T-helper 17 cell (primary cell): ENCODE results near the gene WDR48. TPM values are rescaled to one million over a fixed set of nuclear protein-coding genes. Genes with fewer than 3 reads are reported as not detected.

Experiments used
- ATAC-seq: fragments of 150-1000 bp; cut with Tn5 transposase; 2 replicates; pipeline ENCODE4 v1.10.0; 2021; ENCODE audit warnings: mild to moderate bottlenecking, moderate library complexity
- DNase-seq, 3 donors: peaks; one replicate each; pipeline versions ENCODE4 v3.0.0 to v3.0.0-alpha.2; 2020 to 2021
- H3K9me3 ChIP-seq: one replicate; pipeline ENCODE4 v1.7.0; 2013; ENCODE audit warnings: low read length, mild to moderate bottlenecking; ENCODE audit not compliant: control insufficient read depth, poor library complexity, severe bottlenecking
- H3K27ac Mint-ChIP-seq: one replicate; pipeline ENCODE4 v1.8.0; 2022; ENCODE audit warnings: mild to moderate bottlenecking, moderate library complexity, mixed read lengths
- H3K27me3 Mint-ChIP-seq: one replicate; pipeline ENCODE4 v1.8.0; 2022; ENCODE audit warnings: mixed read lengths
- H3K36me3 Mint-ChIP-seq: one replicate; pipeline ENCODE4 v1.8.0; 2022; ENCODE audit warnings: low read depth, mixed read lengths
- H3K4me1 Mint-ChIP-seq: one replicate; pipeline ENCODE4 v1.8.0; 2022; ENCODE audit warnings: mild to moderate bottlenecking, mixed read lengths
- H3K4me3 Mint-ChIP-seq: one replicate; pipeline ENCODE4 v1.8.0; 2022; ENCODE audit warnings: mild to moderate bottlenecking, moderate library complexity, mixed read lengths
- total RNA-seq, 4 donors: library from RNA in 2 of 4; stranded (reverse) in 2 of 4; gene quantifications; one replicate each; pipeline ENCODE4 v1.2.3 and lab custom pipeline; 2022 to 2026

WDR48 gene
- total RNA-seq, 2 donors from 2014 or later: 102 to 107 TPM

DNA sequence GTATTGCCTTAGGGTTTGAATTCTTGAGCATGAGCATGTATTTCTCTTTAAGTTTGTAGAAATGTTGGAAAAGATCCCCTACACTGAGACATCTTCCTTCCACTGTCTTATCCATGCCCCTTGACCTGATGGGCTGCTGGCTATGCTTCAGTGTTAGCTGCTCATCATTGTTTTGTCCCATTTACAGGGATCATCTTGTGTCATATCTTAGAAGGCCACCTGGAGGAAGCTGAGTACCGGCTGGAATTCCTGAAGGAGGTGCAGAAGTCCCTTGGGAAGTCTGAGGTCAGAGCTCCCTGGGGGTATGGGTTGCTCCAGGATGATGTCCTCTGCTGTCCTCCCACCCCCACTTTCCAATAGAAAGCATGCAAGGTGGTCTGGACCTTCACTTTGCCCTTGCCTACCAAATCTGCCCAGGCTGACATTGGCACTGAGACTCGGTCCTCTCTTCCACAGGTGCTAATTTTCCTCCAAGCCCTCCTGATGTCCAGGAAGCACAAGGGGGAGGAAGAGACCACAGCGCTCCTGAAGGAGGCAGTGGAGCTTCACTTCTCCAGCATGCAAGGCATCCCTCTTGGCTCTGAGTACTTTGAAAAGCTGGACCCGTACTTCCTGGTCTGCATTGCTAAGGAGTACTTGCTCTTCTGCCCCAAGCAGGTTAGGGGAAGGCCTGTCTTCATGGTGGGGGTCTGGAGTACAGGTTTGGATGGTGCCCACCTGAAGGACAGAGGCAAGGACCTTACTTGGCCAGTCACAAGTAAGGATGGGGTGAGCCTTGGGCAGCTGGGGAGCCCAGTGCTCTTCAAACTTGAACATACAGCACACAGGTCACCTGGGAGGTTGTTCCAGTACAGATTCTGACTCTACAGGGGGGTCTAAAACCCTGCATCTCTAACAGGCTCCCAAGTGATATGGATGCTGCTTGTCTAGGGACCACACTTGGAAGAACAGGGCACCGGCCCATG is 73.3 kb downstream of the WDR48 start:
- Mint-ChIP-seq H3K36me3 (no peaks in the 10 kb centered on the region), H3K27me3 (no peaks in the 10 kb centered on the region), H3K4me3 (no peak overlapping the region), H3K4me1 (peaks cover 23% of the 10 kb centered on the region), H3K27ac (no peak overlapping the region)
- DNase-seq (no peak), ATAC-seq (no peak)
- no peaks in the 10 kb centered on the region for H3K9me3 ChIP-seq

DNA sequence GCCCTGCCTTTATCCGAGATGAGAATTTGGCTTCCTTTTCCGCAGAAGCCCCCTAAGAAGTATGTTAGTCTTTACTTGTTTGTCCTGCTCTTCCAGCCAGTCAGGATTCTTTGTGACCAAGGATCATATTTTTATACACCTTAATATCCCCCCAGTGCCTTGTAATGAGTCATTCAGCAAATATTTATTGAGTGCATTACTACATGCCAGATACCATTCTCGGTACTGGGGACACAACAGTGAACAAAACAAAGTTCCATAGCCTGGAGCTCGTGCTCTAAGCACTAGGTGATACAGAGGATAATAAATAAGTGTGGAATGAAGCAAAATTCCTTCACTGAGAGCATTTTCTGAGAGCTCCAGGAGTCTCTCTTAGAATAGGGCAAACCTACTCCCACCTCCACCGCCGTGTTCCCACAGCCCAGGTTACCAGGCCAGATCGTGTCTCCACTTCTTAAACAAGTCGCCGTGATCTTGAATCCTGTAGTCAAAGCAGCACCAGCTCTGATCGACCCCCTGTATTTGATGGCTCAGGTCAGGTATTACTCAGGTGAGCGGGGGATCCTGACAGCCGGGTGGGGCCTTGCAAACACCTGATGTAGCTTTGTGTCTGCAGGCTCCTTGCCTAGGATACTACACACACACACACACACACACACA is 74.2 kb downstream of the WDR48 start:
- no peaks in the 10 kb centered on the region for H3K9me3 ChIP-seq
- Mint-ChIP-seq H3K27ac (no peak overlapping the region), H3K4me3 (no peak overlapping the region), H3K27me3 (no peaks in the 10 kb centered on the region), H3K4me1 (peaks cover 25% of the 10 kb centered on the region), H3K36me3 (no peaks in the 10 kb centered on the region)
- DNase-seq (no peak), ATAC-seq (no peak)

DNA sequence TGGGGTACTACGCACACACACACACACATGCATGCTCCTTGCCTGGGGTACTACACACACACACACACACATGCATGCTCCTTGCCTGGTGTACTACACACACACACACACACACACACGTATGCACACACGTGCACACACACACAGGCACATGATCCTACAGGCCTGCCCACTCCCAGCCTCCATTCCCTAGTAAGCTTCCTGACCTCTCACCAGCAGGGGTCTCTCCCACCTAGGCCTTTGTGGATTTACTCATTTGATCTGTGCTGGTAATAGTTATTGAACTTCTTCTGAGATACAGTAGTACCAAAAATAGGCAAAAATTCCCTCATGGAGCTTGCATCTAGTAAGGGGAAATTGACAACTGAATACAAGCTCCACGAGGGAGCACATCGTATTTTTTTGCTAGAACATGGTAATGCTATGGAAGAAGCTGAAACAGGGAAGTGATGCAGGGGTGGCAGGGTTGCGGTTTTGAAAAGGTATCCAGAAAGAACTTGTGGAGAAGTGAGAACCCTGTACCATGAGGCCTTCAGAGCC is 74.8 kb downstream of the WDR48 start:
- Mint-ChIP-seq H3K27ac (no peak overlapping the region), H3K4me1 (peaks cover 31% of the 10 kb centered on the region), H3K27me3 (no peaks in the 10 kb centered on the region), H3K36me3 (no peaks in the 10 kb centered on the region), H3K4me3 (no peak overlapping the region)
- ATAC-seq (peak; percentile 44), DNase-seq (no peak)
- H3K9me3 ChIP-seq: no peaks in the 10 kb centered on the region

DNA sequence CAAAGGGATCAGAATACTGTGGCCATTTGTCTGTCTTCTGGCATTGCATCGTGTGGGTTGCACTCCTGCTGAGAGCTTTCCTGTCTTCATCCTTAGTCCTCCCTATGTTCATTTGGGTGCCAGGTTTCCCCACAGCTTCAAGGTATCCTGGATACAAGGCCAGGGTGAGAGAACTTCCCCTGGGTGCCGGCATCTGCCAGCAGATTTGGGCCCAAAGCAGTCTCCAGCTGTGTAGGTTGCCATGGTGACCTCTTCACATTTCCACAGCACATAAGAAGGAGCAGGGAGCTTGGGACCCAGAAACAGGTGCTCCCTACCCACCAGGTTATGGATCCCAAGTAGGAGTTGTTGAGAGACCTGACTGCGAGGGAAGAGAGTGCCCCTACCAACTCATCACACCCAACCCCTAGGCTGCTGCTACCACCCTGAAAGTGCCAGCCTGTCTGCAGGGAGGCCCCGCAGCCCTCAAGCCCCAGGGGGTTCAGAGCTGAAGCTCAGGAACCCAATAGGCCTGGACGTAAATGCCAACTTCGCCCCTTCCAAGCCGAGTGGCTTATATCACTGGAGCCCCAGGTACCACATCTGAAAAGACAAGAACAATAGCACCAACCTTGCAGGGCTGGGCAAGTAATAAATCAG is 75.6 kb downstream of the WDR48 start:
- Mint-ChIP-seq H3K27me3 (no peaks in the 10 kb centered on the region), H3K4me1 (peaks cover 32% of the 10 kb centered on the region), H3K36me3 (no peaks in the 10 kb centered on the region), H3K27ac (peak overlapping the region; percentile 47), H3K4me3 (peak overlapping the region; percentile 71)
- H3K9me3 ChIP-seq: no peaks in the 10 kb centered on the region
- ATAC-seq: no peak
- no peak for DNase-seq

DNA sequence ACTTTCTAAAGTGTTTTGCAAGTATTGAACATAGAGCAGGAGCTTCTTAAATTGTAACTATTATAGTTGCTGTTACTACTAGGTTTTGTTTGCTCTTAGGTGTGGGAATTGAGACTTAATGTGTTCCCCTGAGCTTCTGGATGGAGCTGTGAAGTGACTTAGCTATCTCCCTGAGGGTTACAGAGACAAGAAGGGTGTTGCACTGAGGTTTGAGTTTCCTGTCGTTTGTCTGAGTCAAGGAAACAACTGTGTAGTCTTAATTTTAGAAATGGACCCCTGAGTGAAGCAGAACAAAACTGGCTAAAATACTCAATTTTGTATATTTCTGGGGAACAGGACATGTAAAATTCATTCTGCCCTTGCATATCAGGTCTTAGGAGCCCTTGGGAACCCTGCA is 76.1 kb downstream of the WDR48 start:
- Mint-ChIP-seq H3K27me3 (no peaks in the 10 kb centered on the region), H3K36me3 (no peaks in the 10 kb centered on the region), H3K4me3 (no peak overlapping the region), H3K27ac (peak overlapping the region; percentile 47), H3K4me1 (peaks cover 34% of the 10 kb centered on the region)
- H3K9me3 ChIP-seq: no peaks in the 10 kb centered on the region
- no peak for DNase-seq
- peak; percentile 46 for ATAC-seq

DNA sequence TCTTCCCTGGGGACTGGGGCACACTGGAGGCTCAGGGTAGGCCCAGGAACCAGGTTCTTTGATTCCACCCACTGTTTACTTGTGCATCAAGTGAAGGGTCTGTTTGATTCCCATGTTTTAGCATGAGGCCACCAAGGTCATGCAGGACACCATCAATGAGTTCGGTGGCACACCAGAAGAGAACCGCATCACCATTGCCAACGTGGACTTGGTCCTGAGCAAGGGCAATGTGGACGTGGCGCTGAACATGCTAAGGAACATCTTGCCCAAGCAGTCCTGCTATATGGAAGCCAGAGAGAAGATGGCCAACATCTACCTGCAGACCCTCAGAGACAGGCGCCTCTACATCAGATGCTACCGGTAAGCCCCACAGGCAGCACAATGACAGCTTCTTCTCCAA is 77.1 kb downstream of the WDR48 start:
- Mint-ChIP-seq H3K27ac (no peak overlapping the region), H3K36me3 (no peaks in the 10 kb centered on the region), H3K27me3 (no peaks in the 10 kb centered on the region), H3K4me3 (no peak overlapping the region), H3K4me1 (peaks cover 37% of the 10 kb centered on the region)
- H3K9me3 ChIP-seq: no peaks in the 10 kb centered on the region
- DNase-seq (no peak), ATAC-seq (no peak)

DNA sequence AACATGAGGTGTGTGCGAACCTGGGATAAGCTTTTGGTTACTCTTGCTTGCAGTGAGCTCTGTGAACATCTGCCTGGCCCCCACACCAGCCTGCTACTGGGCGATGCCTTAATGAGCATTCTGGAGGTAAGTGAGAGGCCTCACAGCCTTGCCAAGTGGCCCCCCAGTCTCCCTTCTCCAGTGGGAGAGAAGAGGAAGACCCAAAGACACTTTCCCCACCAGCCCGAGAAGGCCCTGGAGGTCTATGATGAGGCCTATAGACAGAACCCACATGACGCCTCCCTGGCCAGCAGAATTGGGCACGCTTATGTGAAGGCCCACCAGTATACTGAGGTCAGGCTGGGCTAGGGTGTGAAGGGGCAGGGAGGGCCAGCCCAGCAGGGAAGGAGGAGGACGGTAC is 78.2 kb downstream of the WDR48 start:
- H3K27me3 Mint-ChIP-seq: no peaks in the 10 kb centered on the region
- DNase-seq (no peak), ATAC-seq (no peak)
- no peaks in the 10 kb centered on the region for H3K36me3 Mint-ChIP-seq
- no peaks in the 10 kb centered on the region for H3K9me3 ChIP-seq
- no peak overlapping the region for H3K4me3 Mint-ChIP-seq
- peaks cover 39% of the 10 kb centered on the region for H3K4me1 Mint-ChIP-seq
- no peak overlapping the region for H3K27ac Mint-ChIP-seq

DNA sequence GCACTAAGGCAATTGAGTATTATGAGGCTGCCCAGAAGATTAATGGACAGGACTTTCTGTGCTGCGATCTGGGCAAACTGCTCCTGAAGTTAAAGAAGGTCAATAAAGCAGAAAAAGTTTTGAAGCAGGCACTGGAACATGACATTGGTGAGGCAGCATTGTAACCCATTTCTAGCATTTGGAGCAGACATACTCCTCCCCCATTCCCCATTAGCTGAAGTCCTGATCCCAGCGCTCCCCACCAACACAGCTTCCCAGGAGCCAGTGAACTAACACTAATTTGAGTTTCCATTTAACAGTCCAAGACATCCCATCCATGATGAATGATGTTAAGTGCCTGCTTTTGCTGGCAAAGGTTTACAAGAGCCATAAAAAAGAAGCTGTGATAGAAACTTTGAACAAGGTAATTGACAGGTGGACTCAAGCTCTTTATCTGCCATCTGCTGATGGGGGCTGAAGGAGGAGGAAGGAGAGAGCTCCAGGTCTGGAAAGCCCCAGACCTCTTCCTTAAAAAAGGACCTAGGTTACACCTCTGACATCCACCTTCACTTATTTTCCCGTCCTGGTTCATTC is 79.0 kb downstream of the WDR48 start:
- ATAC-seq: no peak
- Mint-ChIP-seq H3K4me3 (peak overlapping the region; percentile 25), H3K27me3 (no peaks in the 10 kb centered on the region), H3K4me1 (peaks cover 43% of the 10 kb centered on the region), H3K27ac (peak overlapping the region; percentile 39), H3K36me3 (no peaks in the 10 kb centered on the region)
- H3K9me3 ChIP-seq: no peaks in the 10 kb centered on the region
- DNase-seq: no peak

DNA sequence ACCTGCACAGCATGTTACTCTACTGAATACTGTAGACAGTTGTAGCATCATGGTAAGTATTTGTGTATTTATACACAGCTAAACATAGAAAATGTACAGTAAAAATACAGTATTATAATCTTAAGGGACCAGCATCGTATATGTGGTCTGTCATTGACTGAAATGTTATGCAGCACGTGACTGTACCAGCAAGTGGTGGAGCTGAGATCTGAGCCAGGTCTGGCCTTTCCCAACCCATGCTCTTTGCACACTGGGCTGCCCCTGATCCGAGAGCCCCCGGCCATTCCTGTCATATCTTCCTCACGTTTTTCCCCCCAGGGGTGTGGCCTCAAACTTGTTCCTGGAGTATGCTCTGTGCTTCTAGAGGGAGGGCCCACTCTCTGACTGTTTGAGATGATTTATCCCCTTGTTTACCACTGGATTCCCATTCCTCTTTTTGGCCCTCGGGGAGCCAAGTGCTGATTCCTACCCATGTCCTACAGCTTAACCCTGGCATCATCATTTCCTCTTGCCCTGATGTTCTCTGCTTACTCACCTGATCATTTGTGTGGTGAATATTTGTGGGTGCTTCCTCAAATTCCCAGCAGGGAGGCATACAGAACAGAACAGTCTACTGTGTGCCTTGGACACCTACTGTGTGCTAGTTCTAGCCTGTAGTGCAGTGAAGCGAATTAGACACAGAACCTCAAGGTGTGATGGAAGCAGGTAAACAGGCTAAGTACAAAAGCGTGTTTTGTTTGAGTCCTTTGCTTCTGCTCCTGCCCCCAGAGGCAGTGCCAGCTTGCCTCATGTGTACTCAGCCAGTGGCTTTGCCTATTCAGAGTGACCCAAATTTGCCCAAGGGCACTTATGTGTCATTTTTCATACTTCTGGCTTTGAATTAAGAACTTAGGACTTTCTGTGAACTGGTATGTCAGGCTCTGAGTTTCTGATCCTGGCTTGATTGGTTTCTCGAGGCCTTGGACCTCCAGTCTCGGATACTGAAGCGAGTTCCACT is 80.6 kb downstream of the WDR48 start:
- peaks cover 41% of the 10 kb centered on the region for H3K4me1 Mint-ChIP-seq
- H3K27me3 Mint-ChIP-seq: no peaks in the 10 kb centered on the region
- H3K4me3 Mint-ChIP-seq: no peak overlapping the region
- no peaks in the 10 kb centered on the region for H3K36me3 Mint-ChIP-seq
- ATAC-seq (no peak), DNase-seq (no peak)
- H3K27ac Mint-ChIP-seq: no peak overlapping the region
- no peaks in the 10 kb centered on the region for H3K9me3 ChIP-seq

DNA sequence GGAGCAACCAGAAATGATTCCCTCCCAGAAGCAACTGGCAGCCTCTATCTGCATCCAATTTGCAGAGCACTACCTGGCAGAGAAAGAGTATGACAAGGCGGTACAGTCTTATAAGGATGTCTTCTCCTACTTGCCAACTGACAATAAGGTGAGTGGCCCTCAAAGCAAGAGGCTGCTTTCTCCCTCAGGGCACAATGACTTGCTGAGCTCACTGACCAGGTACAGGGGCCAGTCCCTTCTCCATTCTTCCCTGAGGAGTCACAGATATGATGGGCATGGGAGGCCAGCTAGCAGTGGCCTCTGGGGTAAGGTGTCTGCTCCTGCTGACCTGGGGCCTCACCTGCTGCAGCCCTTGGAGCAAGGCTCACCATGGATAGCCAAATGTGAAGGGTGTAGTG is 81.3 kb downstream of the WDR48 start:
- H3K4me3 Mint-ChIP-seq: no peak overlapping the region
- peaks cover 34% of the 10 kb centered on the region for H3K4me1 Mint-ChIP-seq
- H3K9me3 ChIP-seq: no peaks in the 10 kb centered on the region
- H3K27me3 Mint-ChIP-seq: no peaks in the 10 kb centered on the region
- ATAC-seq (no peak), DNase-seq (no peak)
- H3K36me3 Mint-ChIP-seq: peaks cover 2% of the 10 kb centered on the region
- peak overlapping the region; percentile 73 for H3K27ac Mint-ChIP-seq

DNA sequence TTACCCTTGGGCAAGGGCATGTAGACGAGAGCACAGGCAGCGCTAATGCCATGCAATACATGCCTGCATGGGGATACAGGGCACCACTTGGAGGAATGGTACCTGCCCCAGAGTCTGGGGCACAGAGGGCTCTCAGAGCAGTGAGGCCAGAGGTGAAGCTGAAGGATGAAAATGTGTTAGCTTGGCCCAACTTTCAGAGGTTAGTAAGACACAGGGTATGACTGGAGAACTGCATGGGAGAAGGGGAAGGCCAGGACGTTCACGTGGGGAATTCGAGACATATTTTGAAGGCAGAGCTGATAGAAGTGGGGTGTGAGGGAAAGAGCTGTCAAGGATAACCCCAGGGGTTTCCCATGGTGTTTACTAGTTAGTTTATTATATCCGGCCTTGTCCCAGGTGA is 82.0 kb downstream of the WDR48 start:
- H3K4me3 Mint-ChIP-seq: no peak overlapping the region
- peaks cover 32% of the 10 kb centered on the region for H3K4me1 Mint-ChIP-seq
- no peaks in the 10 kb centered on the region for H3K27me3 Mint-ChIP-seq
- no peaks in the 10 kb centered on the region for H3K9me3 ChIP-seq
- ATAC-seq (no peak), DNase-seq (no peak)
- peaks cover 2% of the 10 kb centered on the region for H3K36me3 Mint-ChIP-seq
- H3K27ac Mint-ChIP-seq: peak overlapping the region; percentile 73

DNA sequence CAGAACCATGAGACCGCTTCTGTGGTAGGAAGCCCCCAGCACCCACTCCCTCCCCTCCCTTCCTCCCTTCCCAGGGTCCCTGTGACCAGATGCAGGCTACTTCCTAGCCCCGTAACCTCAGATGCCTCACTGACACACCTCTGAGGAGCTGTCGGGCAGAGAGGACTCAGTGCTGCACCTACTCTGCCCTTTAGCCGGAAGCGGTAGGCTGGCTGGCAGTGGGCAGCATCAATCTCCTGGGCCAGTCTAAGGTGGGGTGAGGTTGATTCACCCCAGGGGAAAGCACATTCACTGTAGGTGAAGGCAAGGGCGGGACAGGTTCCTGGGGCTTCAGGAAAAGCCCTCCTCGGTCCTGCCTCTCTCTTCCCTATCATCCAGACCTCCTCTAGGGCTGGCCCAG is 82.5 kb downstream of the WDR48 start:
- DNase-seq: no peak
- ATAC-seq: no peak
- Mint-ChIP-seq H3K27ac (no peak overlapping the region), H3K36me3 (peaks cover 2% of the 10 kb centered on the region), H3K4me3 (no peak overlapping the region), H3K4me1 (peaks cover 33% of the 10 kb centered on the region), H3K27me3 (no peaks in the 10 kb centered on the region)
- H3K9me3 ChIP-seq: no peaks in the 10 kb centered on the region
